Activated CD4-positive, alpha-beta T cell treated with anti-CD3 and anti-CD28 coated beads for 24 hours (primary cell): ENCODE results near the gene NOM1.
"Not testable (repeated sequence)": the region's sequence is repeated elsewhere in the genome, so short reads cannot be mapped to it uniquely, and the experiment has no call there.

Experiments used
- DNase-seq, 2 donors: peaks; one replicate each; pipeline ENCODE4 v3.0.0-alpha.2; 2020; ENCODE audit warnings: low read depth in 2 of 2

The NOM1 gene

DNA sequence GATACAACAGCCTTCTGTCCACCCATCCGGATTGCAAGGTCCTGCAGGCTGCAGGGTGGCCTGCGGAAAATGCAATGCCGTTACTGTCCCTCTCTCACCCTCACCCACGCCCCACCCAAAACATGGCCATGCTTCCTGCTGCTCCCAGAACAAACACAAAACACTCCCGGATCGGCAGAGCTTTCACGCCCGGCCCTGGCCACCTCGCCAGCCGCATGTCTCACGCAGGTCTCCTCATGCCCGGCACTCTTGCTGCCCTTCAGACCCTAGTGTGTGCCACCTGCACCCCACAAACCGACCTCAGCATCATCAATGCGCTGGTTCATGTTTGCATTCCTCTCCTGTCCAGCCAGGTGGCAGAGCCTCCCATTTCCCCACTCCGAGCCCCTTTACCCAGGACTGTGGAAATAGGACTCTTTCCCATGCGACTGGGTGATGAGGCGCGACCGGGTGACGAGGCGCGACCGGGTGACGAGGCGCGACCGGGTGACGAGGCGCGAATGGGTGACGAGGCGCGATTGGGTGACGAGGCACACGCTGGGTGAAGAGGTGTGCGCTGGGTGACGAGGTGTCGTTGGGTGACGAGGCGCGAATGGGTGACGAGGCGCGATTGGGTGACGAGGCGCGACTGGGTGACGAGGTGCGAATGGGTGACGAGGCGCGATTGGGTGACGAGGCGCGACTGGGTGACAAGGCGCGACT lies 8.9 kb upstream of the NOM1 start:
- DNase-seq: no peak

DNA sequence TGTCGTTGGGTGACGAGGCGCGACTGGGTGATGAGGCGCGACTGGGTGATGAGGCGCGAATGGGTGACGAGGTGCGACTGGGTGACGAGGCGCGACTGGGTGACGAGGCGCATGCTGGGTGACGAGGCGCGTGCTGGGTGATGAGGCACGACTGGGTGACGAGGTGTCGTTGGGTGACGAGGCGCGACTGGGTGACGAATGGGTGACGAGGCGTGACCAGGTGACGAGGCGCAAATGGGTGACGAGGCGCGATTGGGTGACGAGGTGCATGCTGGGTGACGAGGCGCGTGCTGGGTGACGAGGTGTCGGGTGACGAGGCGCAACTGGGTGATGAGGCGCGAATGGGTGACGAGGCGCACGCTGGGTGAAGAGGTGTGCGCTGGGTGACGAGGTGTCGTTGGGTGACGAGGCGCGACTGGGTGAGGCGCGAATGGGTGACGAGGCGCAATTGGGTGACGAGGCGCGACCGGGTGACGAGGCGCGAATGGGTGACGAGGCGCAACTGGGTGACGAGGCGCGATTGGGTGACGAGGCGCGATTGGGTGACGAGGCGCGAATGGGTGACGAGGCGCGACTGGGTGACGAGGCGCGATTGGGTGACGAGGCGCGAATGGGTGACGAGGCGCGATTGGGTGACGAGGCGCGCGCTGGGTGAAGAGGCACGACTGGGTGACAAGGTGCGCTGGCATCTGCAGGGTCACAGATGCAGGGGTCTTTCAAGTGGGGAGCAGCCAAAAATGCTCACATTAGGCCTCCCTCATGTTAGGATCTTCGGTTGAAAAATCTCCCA lies 7.9 kb upstream of the NOM1 start:
- DNase-seq: no peak

DNA sequence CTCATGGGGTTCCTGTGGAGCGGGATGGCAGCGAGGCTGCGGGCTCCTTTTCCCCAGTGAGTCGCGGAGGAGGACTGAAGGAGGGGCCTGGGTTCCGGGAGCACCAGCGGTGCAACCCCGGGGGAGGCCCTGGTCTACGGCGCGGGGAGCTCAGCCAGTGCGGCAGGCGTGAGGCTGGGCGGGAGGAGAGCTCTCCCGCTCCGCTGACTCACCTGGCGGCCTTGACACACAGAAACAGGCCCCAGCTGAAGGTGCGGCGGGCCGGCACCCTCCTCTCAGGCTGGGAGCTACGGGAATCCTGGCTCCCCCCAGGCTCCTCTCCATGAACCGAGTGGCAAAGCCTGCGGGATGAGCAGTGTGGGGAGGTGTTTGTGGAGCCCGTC lies 6.8 kb upstream of the NOM1 start:
- no peak for DNase-seq

GRCh38 chr7:156943091-156944041 lies 6.1 kb upstream of the NOM1 start:
- DNase-seq: no peak

GRCh38 chr7:156944876-156945275 lies 4.6 kb upstream of the NOM1 start:
- no peak for DNase-seq

- no peak for DNase-seq
Measured at GRCh38 chr7:156947120-156947843, 2.2 kb upstream of the NOM1 start.

- DNase-seq: no peak
Measured at GRCh38 chr7:156948361-156948760, 1.2 kb upstream of the NOM1 start.

DNA sequence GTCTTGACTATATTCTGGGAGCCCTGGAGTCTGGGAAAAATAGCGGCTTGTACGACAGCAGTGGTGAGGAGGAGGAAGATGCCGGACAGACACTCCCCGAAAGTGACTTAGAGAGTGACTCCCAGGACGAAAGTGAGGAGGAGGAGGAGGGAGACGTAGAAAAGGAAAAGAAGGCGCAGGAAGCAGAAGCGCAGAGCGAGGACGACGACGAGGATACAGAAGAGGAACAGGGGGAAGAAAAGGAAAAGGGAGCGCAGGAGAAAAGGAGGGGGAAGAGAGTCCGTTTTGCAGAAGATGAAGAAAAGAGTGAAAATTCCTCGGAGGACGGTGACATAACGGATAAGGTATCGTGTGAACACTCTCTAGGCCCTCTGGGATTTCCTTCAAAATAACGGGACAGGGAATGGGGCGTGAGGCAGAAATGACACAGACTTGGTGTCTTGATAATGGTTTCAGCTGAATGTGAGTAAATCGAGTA lies 908 bp downstream of the NOM1 start:
- no peak for DNase-seq

DNA sequence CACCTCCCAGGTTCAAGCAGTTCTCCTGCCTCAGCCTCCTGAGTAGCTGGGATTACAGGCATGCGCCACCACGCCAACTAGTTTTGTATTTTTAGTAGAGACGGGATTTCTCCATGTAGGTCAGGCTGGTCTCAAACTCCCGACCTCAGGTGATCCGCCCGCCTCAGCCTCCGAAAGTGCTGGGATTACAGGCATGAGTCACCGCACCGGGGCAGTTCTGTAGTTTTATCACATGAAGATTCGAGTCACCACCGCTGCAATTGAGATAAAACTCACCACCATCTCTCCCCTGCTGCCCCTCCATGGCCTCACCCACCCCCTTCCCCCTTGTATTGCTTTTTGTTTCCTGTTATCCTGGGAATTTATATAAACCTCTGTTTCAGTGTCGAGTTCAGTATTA lies 3.7 kb downstream of the NOM1 start:
- not testable (repeated sequence) for DNase-seq

DNA sequence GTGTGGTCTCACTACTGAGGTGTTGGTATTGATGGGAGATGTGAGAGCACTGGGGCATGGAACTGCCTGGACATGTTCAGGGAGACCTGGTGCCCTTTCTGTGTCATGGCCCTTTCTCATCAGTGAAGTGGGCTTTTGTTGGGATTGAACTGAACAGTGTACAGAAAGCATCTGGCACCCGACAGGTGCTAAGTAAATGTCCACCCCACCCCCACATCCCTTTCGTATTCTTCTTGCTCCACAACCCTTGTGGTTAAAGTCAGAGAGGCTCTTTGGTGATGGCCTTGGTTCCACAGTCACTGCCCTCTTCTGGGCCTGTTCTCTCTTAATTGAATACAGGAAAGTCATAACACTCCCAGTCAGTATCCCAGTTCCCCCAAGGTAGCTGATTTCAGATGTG lies 5.4 kb downstream of the NOM1 start:
- no peak for DNase-seq

DNA sequence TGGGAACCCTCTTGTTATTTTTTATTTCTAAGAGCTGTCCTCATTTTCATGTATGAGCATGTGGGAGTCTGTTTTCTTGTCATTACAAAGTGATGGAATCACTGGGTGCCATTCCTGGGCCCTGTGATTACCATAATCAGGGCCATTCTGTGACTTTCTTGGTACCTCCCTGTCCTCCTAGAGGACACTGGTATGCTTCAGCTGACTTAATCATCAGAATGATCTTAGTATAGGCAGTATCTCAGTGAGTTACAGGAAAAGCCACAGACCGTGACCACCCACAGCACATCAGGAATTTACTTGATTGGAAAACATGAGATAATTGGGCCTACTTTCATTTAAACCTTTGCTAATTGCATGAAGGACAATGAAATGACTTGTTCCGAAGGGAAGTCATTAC lies 7.2 kb downstream of the NOM1 start:
- no peak for DNase-seq

DNA sequence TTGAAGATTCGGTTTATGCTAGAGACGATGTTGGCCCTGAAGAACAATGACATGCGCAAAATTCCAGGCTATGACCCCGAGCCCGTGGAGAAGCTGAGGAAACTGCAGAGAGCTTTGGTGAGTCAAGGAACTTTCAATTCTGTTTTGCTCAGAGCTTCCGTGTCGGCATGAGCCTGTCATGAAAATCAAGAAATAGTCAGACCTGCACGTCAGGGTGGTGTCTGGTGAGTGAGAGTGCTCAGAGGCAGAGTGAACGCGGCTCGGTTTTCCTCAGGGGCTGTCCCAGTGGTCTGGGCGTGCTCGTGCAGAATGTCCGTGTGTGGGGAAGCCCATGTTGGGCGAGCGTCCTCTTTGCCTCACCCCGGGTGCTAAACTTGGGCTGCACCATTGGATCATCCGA lies 12.6 kb downstream of the NOM1 start:
- no peak for DNase-seq

DNA sequence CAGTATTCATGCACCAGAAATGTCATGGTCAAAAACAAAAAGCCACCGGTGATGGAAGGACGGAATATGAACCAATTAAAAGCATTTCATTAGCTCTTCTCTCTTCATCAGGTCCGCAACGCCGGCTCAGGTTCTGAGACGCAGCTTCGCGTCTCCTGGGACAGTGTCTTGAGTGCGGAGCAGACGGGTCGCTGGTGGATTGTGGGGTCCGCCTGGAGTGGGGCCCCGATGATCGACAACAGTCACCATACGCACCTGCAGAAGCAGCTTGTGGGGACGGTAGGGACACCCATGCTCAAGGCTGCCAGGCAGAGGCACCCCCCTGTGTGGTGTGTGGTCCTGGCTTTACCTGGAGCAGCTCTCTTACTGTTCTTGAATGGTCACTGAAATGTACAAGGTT lies 13.4 kb downstream of the NOM1 start:
- no peak for DNase-seq

GRCh38 chr7:156963472-156963871 lies 14.0 kb downstream of the NOM1 start:
- no peak for DNase-seq

- DNase-seq: no peak
Measured at GRCh38 chr7:156964971-156965370, 15.5 kb downstream of the NOM1 start.

GRCh38 chr7:156966387-156966786 lies 16.9 kb downstream of the NOM1 start:
- no peak for DNase-seq

GRCh38 chr7:156968183-156968582 lies 18.7 kb downstream of the NOM1 start:
- DNase-seq: no peak

- DNase-seq: no peak
Measured at GRCh38 chr7:156969972-156970420, 20.5 kb downstream of the NOM1 start.

- no peak for DNase-seq
Measured at GRCh38 chr7:156975620-156976019, 26.1 kb downstream of the NOM1 start.

- DNase-seq: no peak
Measured at GRCh38 chr7:156979007-156979606, 29.6 kb downstream of the NOM1 start.

DNA sequence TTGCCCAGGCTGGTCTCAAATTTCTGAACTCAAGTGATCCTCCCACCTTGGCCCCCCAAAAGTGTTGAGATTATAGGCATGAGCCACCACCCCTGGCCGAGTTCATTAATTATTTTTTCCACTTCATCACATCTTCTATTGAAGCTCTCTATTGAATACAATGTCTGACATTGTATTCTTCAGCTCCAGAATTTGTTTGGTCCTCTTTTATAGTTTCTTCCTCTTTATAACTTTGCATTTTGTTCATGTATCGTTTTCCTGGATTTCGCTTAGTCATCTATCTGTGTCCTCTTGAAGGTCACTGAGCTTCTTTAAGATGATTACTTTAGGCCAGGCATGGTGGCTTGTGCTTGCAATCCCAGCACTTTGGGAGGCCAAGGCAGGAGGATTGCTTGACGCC lies 30.2 kb downstream of the NOM1 start:
- no peak for DNase-seq
